Astrocyte of the cerebellum (primary cell): ENCODE results near the gene CCDC127.
A peak's percentile ranks its signal among the peaks of the same experiment; 100 is the strongest.
"Not testable (repeated sequence)": the region's sequence is repeated elsewhere in the genome, so short reads cannot be mapped to it uniquely, and the experiment has no call there.

ENCODE experiments used
- DNase-seq: peaks from one replicate; pipeline ENCODE4 v3.0.0-alpha.2; 2011; ENCODE audit warnings: low read depth
- H3K4me3 ChIP-seq: 2 replicates; pipeline ENCODE4 v1.5.1; 2011; ENCODE audit warnings: mild to moderate bottlenecking, low read depth, low read length, moderate library complexity
- CTCF ChIP-seq: IDR thresholded peaks from 2 replicates; pipeline ENCODE4 v1.5.1; 2012; ENCODE audit warnings: low read length, low read depth, moderate library complexity, mild to moderate bottlenecking; ENCODE audit errors: missing control alignments
- in situ Hi-C: cut with HindIII; loops from 2 replicates; pipeline ENCODE4 v1.10.0; 2017; ENCODE audit warnings: low sequenced_read_pairs

The CCDC127 gene

GRCh38 chr5:167982-168660, 49.8 kb downstream of the CCDC127 start:
- no peak overlapping the region for H3K4me3 ChIP-seq
- TF ChIP-seq CTCF = no peak
- in situ Hi-C loops = no loop called here
- DNase-seq = peak; percentile 99

- no peak for DNase-seq
- in situ Hi-C loops = no loop called here
- TF ChIP-seq CTCF = no peak
- no peak overlapping the region for H3K4me3 ChIP-seq
Measured at GRCh38 chr5:167511-167910, 50.4 kb downstream of the CCDC127 start.

GRCh38 chr5:166441-167372, 51.2 kb downstream of the CCDC127 start:
- no peak for TF ChIP-seq CTCF
- in situ Hi-C loops = no loop called here
- H3K4me3 ChIP-seq = no peak overlapping the region
- no peak for DNase-seq

- in situ Hi-C loops, H3K4me3 ChIP-seq: not testable (repeated sequence)
Measured at GRCh38 chr5:164783-165182, 53.2 kb downstream of the CCDC127 start.

GRCh38 chr5:164244-164643, 53.7 kb downstream of the CCDC127 start:
- in situ Hi-C loops = no loop called here
- no peak for DNase-seq
- H3K4me3 ChIP-seq = no peak overlapping the region
- no peak for TF ChIP-seq CTCF

More at GRCh38 chr5:164783-165182, 53.2 kb downstream of the CCDC127 start:
- not testable (repeated sequence) for DNase-seq

- no peak overlapping the region for H3K4me3 ChIP-seq
- DNase-seq = no peak
- in situ Hi-C loops = no loop called here
- TF ChIP-seq CTCF = no peak
Measured at GRCh38 chr5:163841-164240, 54.1 kb downstream of the CCDC127 start.

GRCh38 chr5:163338-163620, 54.7 kb downstream of the CCDC127 start:
- in situ Hi-C loops = no loop called here
- DNase-seq = no peak
- H3K4me3 ChIP-seq = no peak overlapping the region
- no peak for TF ChIP-seq CTCF
